IgD-negative memory B cell (primary cell): ENCODE results near the gene AKAP3. TPM values are rescaled to one million over a fixed set of nuclear protein-coding genes. Genes with fewer than 3 reads are reported as not detected.

Experiments used
- H3K27ac Mint-ChIP-seq, 3 donors: one replicate each; pipeline ENCODE4 v1.8.0; 2020 to 2022; ENCODE audit warnings: mild to moderate bottlenecking in 3 of 3, mixed read lengths in 3 of 3, moderate library complexity in 1 of 3
- H3K27me3 Mint-ChIP-seq: one replicate; pipeline ENCODE4 v1.8.0; 2021; ENCODE audit warnings: mixed read lengths
- H3K36me3 Mint-ChIP-seq: one replicate; pipeline ENCODE4 v1.8.0; 2020; ENCODE audit warnings: mild to moderate bottlenecking, mixed read lengths
- H3K4me1 Mint-ChIP-seq, 3 donors: one replicate each; pipeline ENCODE4 v1.8.0; 2020 to 2022; ENCODE audit warnings: mixed read lengths in 3 of 3, mild to moderate bottlenecking in 1 of 3
- H3K4me3 Mint-ChIP-seq, 4 donors: one replicate each; pipeline ENCODE4 v1.8.0; 2020 to 2022; ENCODE audit warnings: mild to moderate bottlenecking in 4 of 4, mixed read lengths in 4 of 4, moderate library complexity in 3 of 4
- H3K9me3 Mint-ChIP-seq, 3 donors: one replicate each; pipeline ENCODE4 v1.8.0; 2020 to 2021; ENCODE audit warnings: mixed read lengths in 3 of 3, mild to moderate bottlenecking in 1 of 3
- polyA plus RNA-seq: library from polyadenylated mRNA; unstranded; fragments of 300-500 nt; fragmentation: Illumina TruSeq; gene quantifications from one replicate; pipeline ENCODE4 v1.2.3, GENCODE V29; 2021

The AKAP3 gene
- polyA plus RNA-seq, 1 donor from 2014 or later: 2.7 TPM

DNA sequence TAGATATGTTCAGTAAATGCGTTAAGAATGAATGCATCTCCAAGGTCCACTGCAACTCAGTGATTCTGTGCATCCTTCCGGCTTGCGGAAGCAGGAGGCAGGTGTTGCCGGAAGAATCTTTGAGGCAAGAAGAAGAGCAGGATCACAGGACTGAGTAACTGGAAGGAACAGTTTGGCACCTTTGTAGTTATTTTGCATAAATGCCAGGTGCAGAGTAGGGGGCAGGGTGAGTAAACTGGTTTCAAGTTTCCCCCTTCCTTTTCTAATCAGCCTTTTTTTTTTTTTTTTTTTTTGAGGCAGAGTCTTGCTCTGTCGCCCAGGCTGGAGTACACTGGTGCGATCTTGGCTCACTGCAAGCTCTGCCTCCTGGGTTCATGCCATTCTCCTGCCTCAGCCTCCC, 64.6 kb downstream of the AKAP3 start:
- Mint-ChIP-seq H3K27ac (peak overlapping the region in 1 of 3 donors; percentile 18), H3K27me3 (no peaks in the 10 kb centered on the region), H3K9me3 (no peaks in the 10 kb centered on the region), H3K36me3 (peaks cover 10% of the 10 kb centered on the region), H3K4me3 (peak overlapping the region in 1 of 4 donors; percentile 49), H3K4me1 (peaks cover 0 to 12% (median 10%) of the 10 kb centered on the region in 3 donors)

DNA sequence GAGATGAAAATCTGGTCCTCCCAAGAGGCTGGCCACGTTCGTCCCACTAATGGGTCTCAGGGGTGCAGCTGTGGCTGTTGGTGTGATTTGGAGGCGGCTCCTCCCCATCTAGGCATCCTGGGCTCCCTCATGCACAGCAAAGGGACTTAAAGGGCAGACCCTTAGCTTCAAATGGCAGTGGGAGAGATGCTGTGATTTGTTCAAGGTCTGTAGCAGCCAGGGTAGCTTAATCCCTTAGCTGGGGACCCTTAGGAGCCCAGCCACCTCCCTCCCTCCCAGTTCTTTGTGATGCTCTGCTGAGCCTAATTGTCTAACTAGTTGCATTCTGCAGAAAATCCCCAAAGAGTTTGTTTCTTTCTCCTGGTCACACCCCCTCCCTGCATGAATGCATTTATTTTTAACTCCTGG, 68.6 kb downstream of the AKAP3 start:
- no peaks in the 10 kb centered on the region for H3K9me3 Mint-ChIP-seq
- H3K27me3 Mint-ChIP-seq: no peaks in the 10 kb centered on the region
- H3K27ac Mint-ChIP-seq: peak overlapping the region in 1 of 3 donors; percentile 28
- peaks cover 0 to 12% (median 10%) of the 10 kb centered on the region in 3 donors for H3K4me1 Mint-ChIP-seq
- H3K36me3 Mint-ChIP-seq: peaks cover 13% of the 10 kb centered on the region
- H3K4me3 Mint-ChIP-seq: no peak overlapping the region

DNA sequence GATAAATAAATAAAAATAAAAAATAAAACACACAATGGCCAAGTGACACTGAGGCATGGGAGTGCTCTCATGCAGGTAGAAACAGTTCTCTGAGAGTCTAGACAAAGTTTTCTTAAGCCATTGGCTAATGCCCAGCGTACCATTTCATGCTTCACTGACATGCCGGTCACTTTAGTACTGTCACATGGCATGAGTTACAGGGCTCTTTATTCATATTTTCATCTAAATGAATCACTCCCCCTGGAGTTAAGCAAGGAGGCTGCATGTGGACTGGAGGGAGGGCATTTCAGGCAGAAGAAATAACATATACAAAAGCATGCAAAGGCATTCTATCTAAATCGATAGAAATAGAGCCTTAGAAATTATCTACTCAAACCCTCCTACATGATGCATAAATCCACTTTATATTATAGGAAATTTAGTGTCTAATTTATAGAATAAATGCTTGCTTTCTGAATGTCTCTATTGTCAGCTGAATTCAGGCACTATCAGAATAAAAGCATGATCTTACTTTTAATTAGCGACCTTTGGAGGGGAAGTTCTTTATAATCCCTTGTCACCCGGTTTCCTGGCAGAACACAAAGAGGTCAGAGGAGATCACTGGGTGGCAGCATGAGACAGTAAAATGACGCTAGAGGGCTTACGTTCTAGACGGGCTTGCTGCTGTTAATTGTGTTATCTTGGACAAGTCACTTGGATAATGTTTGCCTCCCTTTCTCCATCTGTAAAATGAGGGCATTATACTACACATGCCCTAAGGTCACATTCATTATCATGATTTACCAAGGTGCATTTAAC, 69.3 kb downstream of the AKAP3 start:
- H3K9me3 Mint-ChIP-seq: no peaks in the 10 kb centered on the region
- H3K27me3 Mint-ChIP-seq: no peaks in the 10 kb centered on the region
- peaks cover 0 to 12% (median 10%) of the 10 kb centered on the region in 3 donors for H3K4me1 Mint-ChIP-seq
- H3K27ac Mint-ChIP-seq: no peak overlapping the region
- no peak overlapping the region for H3K4me3 Mint-ChIP-seq
- H3K36me3 Mint-ChIP-seq: peaks cover 13% of the 10 kb centered on the region

DNA sequence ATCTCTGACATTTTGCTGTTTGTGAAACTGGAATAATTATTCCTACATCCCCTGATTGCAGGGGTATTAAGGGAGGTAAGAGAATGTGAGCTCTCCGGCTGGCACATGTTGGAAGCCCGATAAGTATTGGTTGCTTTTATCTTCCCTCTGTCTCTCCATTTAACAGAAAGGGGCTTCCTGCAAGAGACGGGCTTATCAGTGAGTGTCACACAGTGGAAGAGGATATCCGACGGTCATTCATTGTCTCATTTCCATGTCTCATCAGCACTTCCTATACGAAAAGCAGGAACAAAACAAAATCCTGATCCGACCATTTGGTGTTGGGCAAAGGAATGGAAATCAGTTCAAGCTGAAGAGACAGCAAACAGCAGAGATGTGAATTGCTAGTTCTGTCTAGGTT, 76.2 kb downstream of the AKAP3 start:
- no peak overlapping the region for H3K4me3 Mint-ChIP-seq
- peaks cover 1% of the 10 kb centered on the region for H3K27me3 Mint-ChIP-seq
- peak overlapping the region in 1 of 3 donors; percentile 25 for H3K27ac Mint-ChIP-seq
- no peaks in the 10 kb centered on the region for H3K9me3 Mint-ChIP-seq
- H3K36me3 Mint-ChIP-seq: peaks cover 7% of the 10 kb centered on the region
- H3K4me1 Mint-ChIP-seq: peaks cover 3 to 21% (median 14%) of the 10 kb centered on the region in 3 donors

DNA sequence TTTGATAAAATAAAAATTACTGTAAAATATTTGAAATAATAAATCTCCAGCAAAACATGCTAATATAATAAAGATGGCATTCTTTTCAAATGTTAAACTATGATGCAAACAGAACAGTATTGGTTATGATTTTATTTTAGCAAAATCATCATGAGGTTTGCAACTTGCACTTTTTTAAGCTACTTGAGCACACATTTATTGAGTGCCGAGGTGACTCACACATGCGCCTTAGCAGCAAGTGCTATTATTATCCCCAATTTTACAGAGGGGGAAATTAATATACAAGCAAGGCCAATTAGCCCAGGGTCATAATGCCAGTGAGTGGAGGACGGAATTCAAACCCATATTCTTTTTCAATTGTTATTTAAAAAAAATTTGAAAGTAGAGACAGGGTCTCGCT, 79.6 kb downstream of the AKAP3 start:
- Mint-ChIP-seq H3K27ac (no peak overlapping the region), H3K36me3 (peaks cover 4% of the 10 kb centered on the region), H3K27me3 (peaks cover 1% of the 10 kb centered on the region), H3K4me1 (peaks cover 31 to 48% (median 38%) of the 10 kb centered on the region in 3 donors), H3K4me3 (no peak overlapping the region), H3K9me3 (no peaks in the 10 kb centered on the region)

DNA sequence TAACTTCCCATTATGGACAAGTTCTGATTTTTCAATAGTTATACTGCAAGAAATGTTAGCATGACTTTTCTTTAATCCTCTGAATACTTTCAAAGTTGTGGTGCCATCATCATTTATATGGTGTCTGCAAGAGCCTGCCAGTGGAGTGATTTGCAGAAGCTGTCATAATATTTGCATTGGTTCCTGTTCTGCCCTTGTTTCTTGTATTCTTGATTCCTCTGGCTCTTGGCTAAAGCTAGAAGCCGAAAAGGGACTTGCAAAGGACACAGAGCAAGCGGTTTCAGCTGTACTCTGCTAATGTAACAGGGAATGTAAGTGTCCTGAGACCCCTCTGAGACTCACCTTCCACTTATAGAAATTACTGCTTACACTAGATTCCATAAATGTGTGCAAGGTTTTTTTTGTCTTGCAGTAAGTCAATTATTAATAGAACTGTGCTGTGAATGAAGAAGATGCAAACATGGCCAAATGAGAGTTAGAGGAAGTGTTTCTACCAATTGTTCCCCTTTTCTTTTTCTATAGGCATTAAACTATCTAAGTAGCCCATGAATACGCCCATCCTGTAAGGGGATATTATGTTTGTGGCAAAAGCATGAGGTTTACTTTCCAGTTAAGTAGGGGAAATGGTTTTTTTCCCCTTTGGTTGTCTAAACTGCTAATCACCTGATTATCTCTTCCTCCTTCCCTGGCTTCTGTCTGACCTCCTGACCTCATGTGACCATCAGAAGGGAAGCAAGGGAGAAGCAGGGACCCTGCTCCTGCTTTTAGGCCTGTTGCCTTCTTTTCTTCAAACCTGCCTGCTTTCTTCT, 81.6 kb downstream of the AKAP3 start:
- peak overlapping the region; percentile 78 to 97 (median 87) for H3K27ac Mint-ChIP-seq
- H3K9me3 Mint-ChIP-seq: no peaks in the 10 kb centered on the region
- H3K4me1 Mint-ChIP-seq: peaks cover 31 to 51% (median 38%) of the 10 kb centered on the region in 3 donors
- peak overlapping the region; percentile 53 to 82 (median 72) for H3K4me3 Mint-ChIP-seq
- peaks cover 1% of the 10 kb centered on the region for H3K27me3 Mint-ChIP-seq
- H3K36me3 Mint-ChIP-seq: peaks cover 2% of the 10 kb centered on the region

DNA sequence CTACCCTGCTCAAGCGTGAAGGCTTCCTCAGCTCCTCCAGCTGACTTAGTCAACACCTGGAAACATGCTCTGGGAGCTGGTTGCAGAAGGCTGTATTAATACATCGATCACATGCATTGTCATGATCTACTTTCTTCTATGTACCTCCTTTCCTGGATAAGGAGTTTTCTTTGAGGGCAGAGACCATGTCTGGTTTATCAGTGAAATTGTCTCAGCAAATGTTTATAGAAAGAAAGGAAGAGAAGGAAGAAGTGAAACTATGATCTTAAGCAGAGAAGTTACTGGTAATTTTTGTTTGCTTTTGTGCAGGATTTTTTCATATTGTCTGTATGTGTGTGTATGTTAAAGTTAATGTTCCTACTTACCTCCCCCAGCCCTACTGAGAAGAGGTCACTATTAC, 82.4 kb downstream of the AKAP3 start:
- Mint-ChIP-seq H3K27me3 (peaks cover 3% of the 10 kb centered on the region), H3K9me3 (no peaks in the 10 kb centered on the region), H3K4me1 (peaks cover 31 to 53% (median 38%) of the 10 kb centered on the region in 3 donors), H3K4me3 (peak overlapping the region; percentile 70 to 85 (median 74)), H3K36me3 (peaks cover 2% of the 10 kb centered on the region), H3K27ac (peak overlapping the region; percentile 69 to 93 (median 78))

Other genes starting within 250 kb of the AKAP3 start
- gene FGF6, start 203.2 kb downstream of the AKAP3 start, polyA plus RNA-seq: not detected
- 8.0 TPM for gene RAD51AP1, start 110.2 kb downstream of the AKAP3 start, polyA plus RNA-seq
- gene DYRK4, start 86.8 kb downstream of the AKAP3 start, polyA plus RNA-seq: 41.7 TPM
- 120 TPM for gene NDUFA9, start 63 bp upstream of the AKAP3 start, polyA plus RNA-seq
- 0.48 TPM for gene GALNT8, start 71.3 kb upstream of the AKAP3 start, polyA plus RNA-seq